Activated CD8-positive, alpha-beta memory T cell treated with anti-CD3 and anti-CD28 coated beads, Interleukin-2, amount 50 U/mL, for 1 hour (primary cell): ENCODE measurements around the gene TMCO6.

Experiments
- DNase-seq: peaks from one replicate; pipeline ENCODE4 v3.0.0-alpha.2; 2020; ENCODE audit errors: extremely low read depth

The TMCO6 gene

GRCh38 chr5:140672455-140673186 is 33.4 kb downstream of the TMCO6 start:
- DNase-seq: no peak

DNA sequence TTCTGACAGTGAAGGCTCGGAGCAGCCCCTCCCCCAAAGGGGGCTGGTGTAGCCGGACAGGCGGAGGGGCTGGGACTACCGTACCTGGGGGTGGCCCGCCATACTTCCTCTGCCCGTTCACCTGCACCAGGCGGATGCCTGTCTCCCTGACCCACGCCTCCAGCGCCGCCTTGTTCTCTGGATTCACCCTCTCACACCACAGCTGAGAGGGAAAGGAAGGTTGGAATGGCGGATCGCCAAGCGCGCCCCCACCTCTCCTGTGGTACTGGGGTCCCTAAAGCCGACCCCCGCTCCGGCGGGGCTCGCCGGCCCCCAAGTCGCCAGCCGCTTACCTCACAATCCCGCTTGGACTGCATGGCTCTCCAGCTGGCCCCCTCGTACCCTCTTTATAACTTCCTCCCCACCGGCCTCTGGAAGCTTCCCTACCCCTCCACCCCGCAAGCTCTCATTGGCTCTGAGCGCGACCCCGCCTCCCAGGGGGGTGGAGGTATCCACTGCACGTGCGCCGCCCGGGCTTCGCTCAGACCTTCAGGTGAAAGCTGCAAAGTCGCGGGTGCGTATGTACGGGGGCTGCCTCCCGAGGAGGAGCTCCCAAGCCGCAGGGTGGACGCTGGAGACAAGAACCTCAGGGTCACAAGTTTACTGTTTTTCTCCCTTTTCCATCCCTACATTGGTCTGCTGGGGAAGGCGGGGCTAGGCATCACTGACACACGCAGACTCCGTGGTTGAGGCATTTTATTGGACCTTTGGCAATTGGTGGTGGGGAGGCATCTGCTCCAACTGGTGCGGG is 34.1 kb downstream of the TMCO6 start, which contains the start of gene DND1:
Gene DND1 (minus strand): TSS at position 390 of the 790 bp plus-strand sequence. CDS start 34 bp downstream, at position 356.
- no peak for DNase-seq

- no peak for DNase-seq
Measured at GRCh38 chr5:140674211-140674610, 35.0 kb downstream of the TMCO6 start.

DNA sequence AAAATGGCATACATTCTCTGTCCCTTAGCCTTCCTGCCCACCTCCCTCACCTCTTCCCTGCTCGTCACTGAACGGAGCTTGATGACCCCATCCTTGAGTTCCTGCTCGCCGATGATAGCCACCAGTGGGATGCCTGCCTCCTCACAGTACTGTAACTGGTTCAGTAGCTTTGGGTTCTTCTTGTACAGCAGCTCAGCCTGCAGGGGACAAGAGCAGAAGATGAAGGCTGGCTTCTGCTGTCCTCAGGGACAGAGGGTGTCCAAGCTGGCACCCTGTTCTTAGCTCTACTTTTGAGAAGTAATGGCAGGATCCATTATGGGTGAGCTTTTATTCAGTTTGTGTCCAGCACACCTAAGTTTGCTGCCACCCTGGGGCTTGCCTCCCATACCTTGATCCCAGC is 35.4 kb downstream of the TMCO6 start:
- no peak for DNase-seq

- no peak for DNase-seq
Measured at GRCh38 chr5:140677947-140678346, 38.7 kb downstream of the TMCO6 start.

DNA sequence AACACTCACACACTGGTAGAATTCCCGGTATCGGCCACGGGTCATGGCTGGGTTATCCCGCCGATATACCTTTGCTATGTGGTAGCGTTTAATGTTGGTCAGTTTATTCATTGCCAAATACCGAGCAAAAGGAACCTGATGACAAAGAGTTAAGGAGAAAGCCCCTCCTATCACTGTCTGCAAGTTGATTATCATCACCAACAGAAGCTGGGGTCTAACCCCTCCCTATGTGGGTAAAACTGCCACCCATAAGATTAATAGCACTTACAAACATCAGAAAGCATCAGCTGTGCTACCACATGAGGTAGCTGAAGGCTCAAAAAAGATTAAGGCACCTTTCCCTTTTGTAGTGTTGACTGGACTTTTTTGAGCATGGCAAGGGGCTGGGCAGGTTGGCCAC is 39.7 kb downstream of the TMCO6 start:
- DNase-seq: no peak

- DNase-seq: no peak
Measured at GRCh38 chr5:140690376-140690932, 51.2 kb downstream of the TMCO6 start.

DNA sequence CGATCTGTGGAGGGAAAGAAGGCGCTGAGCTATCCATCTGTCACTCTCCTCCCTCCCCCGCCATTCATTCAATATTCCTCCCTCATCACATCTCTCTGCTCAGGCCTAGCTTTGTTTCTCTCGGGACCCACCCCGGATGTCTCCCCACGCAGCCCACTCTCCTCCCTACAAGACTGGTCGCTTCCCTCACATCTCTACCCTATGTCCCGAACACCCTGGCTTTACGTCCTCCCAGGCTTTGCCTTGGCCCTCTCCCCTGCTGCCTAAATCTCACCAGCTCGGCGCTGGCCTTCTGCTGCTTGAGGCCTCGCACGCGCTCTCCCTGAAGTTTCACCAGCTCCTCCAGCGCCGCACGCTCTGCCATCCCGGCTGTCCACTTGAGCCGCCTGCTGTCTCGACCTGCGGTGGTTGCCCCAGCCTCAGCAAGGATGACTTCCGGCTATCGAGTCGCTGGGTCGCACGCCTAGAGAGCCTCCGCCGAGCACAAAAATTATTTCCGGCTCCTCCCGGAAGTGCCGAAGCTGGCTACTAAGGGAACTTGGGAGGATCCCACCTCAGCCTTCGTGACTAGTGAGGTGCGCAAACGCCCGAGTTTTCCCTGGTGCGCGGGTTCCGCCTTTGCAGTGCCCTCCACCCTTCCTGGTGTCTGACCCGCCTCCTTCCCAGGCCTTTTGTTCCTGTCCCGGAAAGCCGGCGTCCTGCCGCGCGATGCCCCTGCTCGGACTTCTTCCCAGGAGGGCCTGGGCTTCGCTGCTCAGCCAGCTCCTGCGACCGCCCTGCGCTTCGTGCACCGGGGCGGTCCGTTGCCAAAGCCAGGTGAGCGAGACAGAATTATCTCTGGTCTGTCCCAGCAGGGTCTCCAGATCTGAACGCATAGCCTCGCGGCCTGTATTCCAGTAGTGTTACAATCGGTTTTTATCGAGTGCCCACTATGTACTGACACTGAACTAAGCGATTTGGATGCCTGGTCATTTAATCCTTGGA is 52.0 kb downstream of the TMCO6 start, which contains the start of the genes HARS1 and HARS2:
Gene HARS1 (minus strand): TSS at position 430 of the 984 bp plus-strand sequence. CDS start 66 bp downstream, at position 364.
Gene HARS2 (plus strand): TSS at position 515 of the 984 bp plus-strand sequence. CDS start 194 bp downstream, at position 709.
- peak; percentile 54 for DNase-seq

GRCh38 chr5:140694276-140694675 is 55.0 kb downstream of the TMCO6 start:
- no peak for DNase-seq
